Hippocampal formation (tissue), 2 donors: ENCODE results near the gene CSNK2B.

Source experiments
- DNase-seq, 2 donors: peaks; one replicate each; lab custom pipeline; 2025; lab: John Stamatoyannopoulos, UW

Gene CSNK2B

DNA sequence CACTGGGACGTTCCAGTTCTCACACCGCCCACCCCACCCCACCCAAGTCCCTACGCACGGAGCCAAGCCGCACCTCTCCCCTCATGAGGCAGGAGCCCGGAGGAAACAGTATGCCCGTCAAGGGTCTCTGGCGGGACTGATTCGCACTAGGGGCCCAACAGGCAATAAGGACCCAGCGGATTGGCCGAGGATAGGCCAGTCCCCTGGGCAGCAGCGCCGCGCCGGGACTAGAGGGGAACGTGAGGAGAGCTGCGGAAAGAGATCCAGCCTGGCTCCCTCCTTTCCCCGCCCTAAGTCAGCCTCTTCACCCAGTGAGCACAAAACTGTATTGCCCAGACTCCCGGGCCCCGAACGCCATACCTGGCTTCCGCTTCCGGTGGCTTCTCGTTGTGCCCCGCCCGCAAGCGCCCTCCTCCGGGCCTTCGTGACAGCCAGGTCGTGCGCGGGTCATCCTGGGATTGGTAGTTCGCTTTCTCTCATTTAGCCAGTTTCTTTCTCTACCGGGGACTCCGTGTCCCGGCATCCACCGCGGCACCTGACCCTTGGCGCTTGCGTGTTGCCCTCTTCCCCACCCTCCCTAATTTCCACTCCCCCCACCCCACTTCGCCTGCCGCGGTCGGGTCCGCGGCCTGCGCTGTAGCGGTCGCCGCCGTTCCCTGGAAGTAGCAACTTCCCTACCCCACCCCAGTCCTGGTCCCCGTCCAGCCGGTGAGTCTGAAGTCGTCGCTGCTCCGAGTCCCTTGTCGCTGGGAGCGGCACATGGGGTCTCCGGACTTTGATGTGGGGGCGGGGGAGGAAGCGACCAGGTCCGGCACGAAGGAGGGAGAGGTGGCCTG, at the start of gene CSNK2B:
Gene CSNK2B, plus strand, starts transcription at position 580 of the 836 bp plus-strand sequence. CDS start 752 bp downstream, outside the sequence.
- peak; percentile 98 for DNase-seq

DNA sequence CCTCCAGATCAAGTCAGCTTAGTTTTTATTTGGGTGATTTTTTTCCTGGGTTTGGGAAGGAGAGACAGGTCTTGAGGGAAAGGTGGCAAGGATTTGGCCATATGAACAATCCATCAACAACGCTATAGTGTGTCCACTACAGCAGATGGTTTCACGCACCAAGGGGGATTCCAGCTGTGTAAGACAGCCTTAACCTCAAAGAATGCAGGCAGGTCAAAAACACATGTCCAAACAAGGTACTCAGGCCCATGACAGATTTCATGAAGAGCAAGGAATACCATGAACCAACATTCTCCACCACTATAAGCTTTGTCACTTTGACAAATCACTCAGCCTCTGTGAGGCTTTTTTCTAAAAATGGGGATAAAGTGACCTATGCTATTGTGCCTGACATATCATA, 48.9 kb upstream of the CSNK2B start:
- no peak for DNase-seq

DNA sequence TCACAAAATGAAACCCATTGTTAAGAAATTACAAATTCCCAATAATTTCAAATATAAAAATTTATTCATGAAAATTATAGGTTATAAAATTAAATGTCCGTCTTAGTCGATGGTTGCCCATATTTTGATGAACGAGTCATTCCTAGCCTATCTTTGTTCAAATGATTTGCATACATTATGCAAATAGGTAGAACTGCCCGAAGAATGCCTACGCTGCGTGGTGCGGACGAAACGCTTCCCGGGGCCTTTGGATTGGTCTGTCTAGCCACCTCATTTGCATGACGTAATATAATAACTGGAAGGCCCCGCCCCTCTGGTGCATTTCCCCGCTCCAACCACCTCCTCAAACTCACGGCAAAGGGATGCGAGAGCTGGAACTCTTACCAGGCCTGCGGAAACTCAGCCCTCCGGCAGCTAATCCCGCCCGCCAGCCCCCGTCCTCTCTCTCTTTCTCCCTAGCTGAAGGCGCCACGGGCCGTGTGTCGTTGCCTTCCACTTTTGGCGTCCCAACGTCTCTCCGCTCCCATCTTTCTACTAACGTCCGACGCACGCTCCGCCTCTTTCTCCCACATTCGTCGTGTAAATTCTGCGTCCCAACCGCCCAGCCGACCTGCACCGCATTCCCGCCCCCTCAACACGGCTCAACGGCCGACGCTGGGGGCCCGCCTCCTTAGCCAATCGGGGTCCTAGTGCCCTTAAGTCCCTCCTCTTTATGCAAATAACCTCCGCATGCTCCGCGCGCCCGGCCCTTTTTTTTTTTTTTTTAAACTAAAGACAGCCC, 45.9 kb upstream of the CSNK2B start:
- DNase-seq, result peak; percentile 97 to 99

DNA sequence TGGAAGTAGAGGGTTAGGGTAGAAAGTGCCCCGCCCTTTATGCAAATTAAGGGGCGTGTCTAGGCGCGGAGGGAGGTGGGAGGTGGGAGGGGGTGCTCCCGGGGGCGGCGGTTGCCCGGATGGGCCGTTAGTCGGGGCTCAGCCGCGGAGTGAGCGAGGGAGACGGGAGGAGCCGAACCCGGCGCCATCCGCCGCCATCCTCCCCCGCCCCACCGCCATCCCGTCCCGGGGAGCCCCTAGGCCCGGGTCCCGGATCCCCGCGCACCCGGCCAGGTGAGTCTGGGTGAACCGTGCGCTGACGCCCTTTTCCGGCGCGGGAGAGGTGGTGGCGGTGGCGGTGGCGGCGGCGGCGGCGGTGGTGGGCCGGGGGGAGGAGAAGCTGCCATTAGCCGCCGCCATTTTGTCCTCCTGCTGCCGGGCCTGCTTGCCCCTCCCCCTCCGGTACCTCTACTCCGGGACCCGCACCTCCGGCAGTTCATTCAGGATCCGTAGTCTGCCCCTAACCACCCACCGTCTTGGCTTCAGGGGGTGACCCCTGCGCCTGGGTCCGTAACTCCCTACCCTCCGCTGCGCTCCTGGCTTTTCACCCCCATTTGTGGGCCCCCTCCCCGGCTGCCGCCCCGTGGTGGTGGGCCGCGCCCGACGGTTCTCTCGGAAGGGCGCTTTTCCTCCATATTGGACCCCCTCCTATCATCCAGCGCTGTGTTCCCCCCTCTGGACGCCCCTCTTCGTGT, 45.1 kb upstream of the CSNK2B start, which contains the start of gene PRRC2A:
Gene PRRC2A, plus strand, starts transcription at position 130 of the 734 bp plus-strand sequence. CDS start 2,075 bp downstream, outside the sequence.
- no peak for DNase-seq

DNA sequence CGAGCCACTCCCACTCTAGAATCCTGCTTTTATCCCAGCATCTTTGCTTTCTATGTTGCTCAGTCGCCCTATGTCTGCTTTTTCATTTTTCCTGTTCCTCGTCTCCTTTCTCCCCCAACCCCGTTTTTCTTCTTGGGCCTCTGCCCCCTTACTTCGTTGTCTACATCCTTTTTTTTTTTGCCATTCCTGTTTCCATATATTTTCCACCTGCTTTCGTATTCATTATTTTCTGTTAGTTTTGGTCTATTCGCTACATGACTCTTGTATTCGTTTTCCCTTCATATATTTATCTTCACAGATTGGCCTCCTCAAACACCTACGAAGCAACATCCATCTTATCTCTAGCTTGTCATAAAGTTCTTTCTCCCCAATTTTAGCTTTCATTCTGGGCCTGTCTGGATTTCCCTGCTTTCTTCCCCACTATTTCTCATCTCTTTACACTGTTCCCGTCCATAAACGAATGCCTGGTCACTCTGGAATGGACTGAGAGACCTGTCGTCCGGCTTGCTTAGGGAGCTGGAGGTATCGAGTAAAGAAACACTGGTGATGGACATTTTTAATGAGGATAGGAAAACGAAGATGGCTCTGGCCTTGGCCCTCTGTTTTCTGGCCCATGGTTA, 44.5 kb upstream of the CSNK2B start:
- no peak for DNase-seq

DNA sequence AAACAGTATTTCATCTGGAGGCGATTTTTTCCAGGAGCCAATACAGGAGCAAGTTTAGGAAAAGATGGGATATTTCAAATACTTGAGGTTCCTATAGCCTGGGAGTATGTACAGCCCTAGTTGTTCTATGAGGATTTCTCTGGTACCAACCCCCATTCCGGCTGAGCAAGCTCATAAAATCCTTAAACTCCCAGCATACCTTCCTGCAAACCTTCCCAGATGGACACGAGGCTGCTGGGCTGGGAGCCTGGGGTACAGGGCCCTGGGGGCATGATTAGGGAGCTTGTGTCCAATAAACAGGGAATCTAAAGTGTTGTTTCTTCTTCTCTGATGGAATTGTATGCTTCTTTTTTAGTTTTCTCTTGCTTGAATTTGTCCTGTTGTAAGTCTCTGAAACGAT, 43.9 kb upstream of the CSNK2B start:
- no peak for DNase-seq

DNA sequence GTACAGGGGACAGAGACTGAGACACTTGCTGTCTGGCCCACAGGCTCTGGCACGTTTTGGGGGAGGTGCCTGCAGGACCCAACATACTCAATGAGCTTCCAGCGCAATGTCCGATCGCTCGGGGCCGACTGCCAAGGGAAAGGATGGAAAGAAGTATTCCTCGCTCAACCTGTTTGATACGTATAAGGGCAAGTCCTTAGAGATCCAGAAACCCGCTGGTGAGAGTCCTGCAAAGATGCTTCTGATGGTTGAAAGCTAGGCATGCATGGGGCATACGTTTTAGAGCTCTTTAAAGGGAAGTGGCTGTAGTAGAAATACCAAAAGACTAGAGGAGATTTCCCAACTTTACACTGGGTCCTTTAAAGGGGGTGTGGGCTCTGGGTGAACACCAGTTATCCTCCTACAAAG, 43.2 kb upstream of the CSNK2B start:
- DNase-seq, result no peak

DNA sequence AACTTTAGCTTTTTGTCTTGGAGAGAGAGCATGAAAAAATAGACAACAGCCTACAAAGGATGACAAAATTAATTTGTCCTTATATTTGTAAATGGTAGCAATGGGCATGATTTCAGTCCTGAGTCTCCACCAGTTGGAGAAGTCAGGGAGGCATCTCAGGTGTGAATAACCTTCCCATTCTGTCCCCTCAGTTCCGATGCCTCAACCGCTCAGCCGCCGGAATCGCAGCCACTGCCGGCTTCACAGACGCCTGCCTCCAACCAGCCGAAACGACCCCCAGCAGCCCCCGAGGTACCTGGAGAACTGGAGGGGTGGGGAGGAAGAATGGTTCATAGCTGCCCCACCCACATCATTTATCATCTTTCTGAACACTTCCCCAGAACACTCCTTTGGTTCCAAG, 41.8 kb upstream of the CSNK2B start:
- no peak for DNase-seq

DNA sequence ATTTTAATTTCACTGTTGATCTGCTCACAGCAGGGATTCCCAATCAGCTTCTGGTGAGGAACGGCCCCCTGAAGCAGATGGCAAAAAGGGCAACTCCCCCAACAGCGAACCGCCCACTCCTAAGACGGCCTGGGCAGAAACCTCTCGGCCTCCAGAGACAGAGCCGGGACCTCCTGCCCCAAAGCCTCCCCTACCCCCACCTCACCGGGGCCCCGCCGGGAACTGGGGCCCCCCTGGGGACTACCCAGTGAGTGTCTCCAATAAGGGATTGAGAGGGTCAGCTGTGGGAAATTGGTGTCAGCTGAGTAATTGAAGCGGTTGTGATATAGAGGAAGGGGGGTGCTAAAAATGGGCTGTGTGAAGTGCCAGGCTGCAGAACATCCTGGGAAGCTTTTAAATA, 38.9 kb upstream of the CSNK2B start:
- DNase-seq, result no peak

DNA sequence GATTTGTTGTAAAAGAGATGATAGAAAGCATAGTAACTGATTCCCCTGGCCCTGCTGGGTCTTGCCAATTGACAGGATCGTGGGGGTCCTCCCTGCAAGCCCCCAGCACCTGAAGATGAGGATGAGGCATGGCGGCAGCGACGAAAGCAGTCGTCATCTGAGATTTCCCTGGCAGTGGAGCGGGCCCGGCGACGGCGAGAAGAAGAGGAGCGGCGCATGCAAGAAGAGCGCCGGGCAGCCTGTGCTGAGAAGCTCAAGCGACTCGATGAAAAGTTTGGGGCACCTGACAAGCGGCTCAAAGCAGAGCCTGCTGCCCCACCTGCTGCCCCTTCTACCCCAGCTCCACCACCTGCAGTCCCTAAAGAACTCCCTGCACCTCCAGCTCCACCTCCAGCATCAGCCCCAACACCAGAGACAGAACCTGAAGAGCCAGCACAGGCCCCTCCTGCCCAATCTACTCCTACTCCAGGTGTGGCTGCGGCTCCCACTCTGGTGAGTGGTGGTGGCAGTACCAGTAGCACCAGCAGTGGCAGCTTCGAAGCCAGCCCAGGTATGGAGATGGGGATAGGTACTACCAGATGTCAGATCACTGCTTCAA, 38.1 kb upstream of the CSNK2B start:
- DNase-seq, result no peak

DNA sequence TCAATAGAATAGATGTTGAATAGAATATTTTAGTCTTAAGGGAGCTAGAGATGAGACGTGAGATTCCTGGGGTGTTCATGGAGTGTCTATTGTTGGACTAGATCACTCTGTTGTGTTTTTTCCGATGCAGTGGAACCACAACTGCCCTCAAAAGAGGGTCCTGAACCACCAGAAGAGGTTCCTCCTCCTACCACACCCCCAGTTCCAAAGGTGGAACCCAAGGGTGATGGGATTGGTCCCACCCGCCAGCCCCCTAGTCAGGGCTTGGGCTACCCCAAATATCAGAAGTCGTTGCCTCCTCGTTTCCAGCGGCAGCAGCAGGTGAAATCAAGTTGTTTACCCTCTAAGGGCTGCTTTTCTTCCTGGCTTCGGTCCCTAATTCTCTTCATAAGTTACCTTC, 36.9 kb upstream of the CSNK2B start:
- no peak for DNase-seq

DNA sequence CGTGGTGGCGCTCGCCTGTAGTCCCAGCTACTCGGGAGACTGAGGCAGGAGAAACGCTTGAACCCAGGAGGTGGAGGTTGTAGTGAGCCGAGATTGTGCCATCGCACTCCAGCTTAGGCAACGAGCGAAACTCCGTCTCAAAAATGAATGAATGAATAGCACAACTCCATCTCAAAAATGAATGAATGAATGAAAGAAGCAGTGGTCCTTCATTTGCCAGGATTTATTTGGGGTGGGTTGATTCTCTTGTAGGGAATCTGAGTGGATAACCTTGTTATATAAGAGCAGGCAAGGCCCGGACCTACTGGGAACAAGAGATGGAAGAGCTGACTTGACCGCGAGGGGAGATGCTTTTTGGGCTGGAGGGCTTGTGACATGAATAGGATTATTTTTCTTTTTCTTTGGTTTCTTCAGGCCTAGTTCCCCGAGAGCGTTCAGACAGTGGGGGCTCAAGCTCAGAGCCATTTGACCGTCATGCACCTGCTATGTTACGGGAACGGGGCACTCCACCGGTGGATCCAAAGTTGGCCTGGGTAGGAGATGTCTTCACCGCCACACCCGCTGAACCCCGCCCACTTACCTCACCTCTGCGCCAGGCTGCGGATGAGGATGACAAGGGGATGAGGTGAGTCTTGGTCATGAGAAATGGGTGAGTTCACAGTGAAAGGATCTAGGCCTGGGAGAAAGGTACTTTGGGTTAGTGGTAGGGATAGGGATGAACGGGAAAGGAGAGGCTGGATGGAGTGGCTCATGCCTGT, 35.5 kb upstream of the CSNK2B start:
- DNase-seq, result no peak

DNA sequence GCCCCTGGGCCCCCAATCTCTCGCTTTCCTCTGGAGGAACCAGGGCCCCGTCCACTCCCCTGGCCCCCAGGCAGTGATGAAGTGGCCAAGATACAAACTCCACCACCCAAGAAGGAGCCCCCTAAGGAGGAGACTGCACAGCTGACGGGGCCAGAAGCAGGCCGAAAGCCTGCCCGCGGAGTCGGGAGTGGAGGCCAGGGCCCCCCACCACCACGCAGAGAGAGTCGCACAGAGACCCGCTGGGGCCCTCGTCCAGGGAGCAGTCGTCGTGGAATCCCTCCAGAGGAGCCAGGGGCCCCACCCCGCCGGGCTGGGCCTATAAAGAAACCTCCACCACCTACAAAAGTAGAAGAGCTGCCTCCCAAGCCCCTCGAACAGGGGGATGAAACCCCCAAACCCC, 34.7 kb upstream of the CSNK2B start:
- DNase-seq, result no peak

DNA sequence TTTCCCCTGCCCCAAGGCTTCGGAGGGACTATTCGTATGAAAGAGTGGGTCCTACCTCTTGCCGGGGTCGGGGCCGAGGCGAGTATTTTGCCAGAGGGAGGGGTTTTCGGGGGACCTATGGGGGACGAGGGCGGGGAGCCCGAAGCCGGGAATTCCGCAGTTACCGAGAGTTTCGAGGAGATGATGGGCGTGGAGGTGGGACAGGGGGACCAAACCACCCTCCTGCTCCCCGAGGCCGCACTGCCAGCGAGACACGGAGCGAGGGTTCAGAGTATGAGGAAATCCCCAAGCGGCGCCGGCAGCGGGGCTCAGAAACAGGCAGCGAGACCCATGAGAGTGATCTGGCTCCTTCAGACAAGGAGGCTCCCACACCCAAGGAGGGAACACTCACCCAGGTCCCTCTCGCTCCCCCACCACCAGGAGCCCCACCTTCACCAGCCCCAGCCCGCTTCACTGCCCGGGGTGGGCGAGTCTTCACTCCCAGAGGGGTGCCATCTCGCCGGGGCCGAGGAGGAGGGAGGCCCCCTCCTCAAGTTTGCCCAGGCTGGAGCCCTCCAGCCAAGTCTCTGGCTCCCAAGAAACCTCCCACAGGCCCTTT, 34.1 kb upstream of the CSNK2B start:
- no peak for DNase-seq

DNA sequence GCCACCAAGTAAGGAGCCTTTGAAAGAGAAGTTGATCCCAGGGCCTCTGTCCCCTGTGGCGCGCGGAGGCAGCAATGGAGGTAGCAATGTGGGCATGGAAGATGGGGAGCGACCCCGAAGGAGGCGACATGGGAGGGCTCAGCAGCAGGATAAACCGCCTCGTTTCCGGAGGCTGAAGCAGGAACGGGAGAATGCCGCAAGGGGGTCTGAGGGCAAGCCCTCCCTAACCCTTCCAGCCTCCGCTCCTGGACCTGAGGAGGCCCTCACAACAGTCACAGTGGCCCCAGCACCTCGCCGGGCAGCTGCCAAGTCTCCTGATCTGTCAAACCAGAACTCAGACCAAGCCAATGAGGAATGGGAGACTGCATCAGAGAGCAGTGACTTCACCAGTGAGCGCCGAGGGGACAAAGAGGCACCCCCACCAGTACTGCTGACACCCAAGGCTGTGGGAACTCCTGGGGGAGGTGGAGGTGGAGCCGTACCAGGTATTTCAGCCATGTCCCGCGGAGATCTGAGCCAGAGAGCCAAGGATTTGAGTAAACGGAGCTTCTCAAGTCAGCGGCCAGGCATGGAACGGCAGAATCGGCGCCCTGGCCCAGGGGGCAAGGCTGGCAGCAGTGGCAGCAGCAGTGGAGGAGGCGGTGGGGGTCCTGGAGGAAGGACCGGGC, 33.5 kb upstream of the CSNK2B start:
- DNase-seq, result no peak

DNA sequence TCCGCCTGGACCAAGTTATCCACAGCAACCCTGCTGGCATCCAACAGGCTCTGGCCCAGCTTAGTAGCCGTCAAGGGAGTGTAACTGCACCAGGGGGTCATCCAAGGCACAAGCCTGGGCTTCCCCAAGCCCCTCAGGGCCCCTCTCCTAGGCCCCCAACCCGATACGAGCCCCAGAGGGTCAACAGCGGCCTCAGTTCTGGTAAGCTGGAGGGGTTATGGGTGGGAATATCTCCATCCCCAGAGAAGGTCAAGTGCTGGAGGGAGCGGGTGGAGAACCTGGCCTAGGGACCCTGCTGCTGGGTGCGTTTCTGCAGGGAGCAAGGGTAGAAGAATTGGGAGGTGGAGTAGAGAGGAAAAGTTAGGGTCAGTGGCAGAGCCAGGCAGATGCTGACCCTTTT, 32.4 kb upstream of the CSNK2B start:
- no peak for DNase-seq

DNA sequence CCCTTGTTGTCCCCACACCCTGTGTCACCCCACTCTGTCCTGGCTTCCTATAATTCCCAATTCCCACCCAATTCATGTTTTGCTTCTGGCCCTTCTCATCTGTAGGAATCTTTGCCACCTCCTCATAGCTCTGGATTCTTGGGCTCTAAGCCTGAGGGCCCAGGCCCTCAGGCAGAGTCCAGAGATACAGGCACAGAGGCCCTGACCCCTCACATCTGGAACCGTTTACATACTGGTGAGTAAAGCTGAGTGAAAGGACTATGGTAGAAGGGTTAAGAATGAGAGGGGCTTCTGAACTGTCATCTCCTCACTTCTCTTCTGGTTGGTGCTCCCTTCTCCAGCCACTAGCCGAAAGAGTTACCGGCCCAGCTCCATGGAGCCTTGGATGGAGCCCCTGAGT, 31.7 kb upstream of the CSNK2B start:
- DNase-seq, result no peak

DNA sequence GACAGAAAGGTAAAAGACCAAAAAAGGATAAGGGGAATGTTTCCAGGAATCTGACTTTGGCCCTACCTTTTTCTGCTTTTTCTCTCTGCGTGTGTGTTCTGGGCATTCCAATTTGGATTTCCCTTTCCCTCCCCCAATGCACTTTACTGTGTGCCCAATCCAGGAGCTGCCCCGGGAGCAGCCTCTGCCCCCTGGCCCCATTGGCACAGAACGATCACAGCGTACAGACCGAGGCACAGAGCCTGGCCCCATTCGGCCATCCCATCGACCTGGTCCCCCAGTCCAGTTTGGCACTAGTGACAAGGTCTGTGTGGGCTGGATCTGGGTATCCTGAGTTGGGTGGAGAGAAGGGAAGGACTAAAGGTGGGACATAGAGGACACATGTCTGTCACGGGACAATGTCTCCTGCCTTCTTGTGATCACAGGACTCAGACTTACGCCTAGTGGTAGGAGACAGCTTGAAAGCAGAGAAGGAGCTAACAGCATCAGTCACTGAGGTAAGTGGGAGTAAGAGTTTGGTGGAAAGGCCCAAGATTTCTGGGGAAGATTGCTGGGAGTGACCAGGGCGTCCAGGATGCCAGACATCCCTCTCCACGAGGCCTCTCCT, 30.8 kb upstream of the CSNK2B start:
- no peak for DNase-seq
